A549 treated with AZD9567 at 1 μM for 4 hours (cell line): ENCODE measurements around the gene SIGLEC9. TPM values are rescaled to one million over a fixed set of nuclear protein-coding genes. Genes with fewer than 3 reads are reported as not detected.

Experiments
- total RNA-seq: library from RNA; stranded (reverse); fragments of 200-300 nt; extraction: Qiagen RNA extraction; gene quantifications from 5 replicates; pipeline ENCODE4 v1.2.3, GENCODE V29; 2022; ENCODE audit not compliant: insufficient read depth

SIGLEC9 gene
- total RNA-seq, result 0.05 TPM in 1 of 5 replicates, not detected in the others

GRCh38 chr19:51124729-51125128 is at the start of gene SIGLEC9:
Gene SIGLEC9 (plus strand): TSS chr19:51124906. CDS start chr19:51124975, 69 bp downstream.

GRCh38 chr19:51082611-51083010 is 42.1 kb upstream of the SIGLEC9 start, which contains the start of gene KLK14:
Gene KLK14 (minus strand): TSS chr19:51082887. CDS start chr19:51082614, 273 bp downstream.

DNA sequence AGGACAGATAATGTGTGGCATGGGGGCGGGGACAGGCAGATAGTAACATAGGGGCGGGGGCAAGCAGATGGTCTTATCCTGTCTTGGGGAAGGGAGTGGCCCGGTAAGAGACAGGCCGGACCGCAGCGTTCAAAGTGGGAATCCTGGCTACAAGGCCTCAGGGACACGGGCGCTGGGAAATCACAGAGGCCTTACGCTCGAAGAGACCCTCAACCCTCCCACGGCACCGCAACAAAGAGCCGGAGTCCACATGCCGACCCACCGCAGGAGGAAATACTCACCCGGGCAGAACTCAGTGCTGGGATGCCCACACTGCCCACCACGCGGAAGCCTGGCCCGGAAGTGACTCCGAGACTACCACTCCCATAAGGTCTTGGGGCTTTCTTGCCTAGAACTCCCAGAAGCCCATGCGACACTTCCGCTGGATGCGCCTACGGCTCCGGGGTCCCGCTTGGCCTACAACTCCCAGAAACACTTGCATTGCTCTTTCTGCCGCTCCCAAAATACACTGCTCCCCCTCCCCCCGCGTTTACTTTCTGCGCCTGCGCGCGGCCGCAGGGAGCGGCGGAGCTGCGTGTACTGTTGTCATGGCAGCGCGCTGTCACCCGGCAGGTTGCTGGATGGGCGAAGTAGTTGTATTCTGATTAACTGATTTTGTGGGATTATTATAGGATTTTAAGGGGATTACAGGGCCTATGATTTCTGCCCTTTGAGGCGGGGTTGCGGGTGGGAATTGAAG is 16.5 kb upstream of the SIGLEC9 start, which contains the start of gene CTU1:
Gene CTU1, minus strand, starts transcription at position 344 of the 739 bp plus-strand sequence. CDS start 3,840 bp downstream, outside the sequence.

DNA sequence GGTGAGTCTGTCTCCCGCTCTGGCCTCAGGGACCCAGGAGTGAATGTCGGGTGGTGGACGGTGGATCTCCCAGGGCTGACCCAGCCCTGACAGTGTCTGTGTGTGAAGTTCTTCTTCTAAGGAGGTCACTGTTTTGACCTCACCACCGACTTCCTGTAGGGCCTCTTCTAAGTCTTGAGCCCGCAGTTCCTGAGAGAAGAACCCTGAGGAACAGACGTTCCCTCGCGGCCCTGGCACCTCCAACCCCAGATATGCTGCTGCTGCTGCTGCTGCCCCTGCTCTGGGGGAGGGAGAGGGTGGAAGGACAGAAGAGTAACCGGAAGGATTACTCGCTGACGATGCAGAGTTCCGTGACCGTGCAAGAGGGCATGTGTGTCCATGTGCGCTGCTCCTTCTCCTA is 17.4 kb downstream of the SIGLEC9 start, which contains the start of gene SIGLEC7:
Gene SIGLEC7, plus strand, starts transcription at position 183 of the 400 bp plus-strand sequence. Its CDS starts 69 bp downstream, at position 252.

Other genes with a start within 250 kb of the SIGLEC9 start
- 0.11 to 0.15 TPM in 2 of 5 replicates, not detected in the others for gene KLK4, start 213.5 kb upstream of the SIGLEC9 start, total RNA-seq
- gene KLK5, start 171.9 kb upstream of the SIGLEC9 start, total RNA-seq, result not detected in 5 replicates
- 0.17 to 0.30 TPM (median 0.19 TPM) in 4 of 5 replicates, not detected in the other for gene KLK6, start 155.3 kb upstream of the SIGLEC9 start, total RNA-seq
- not detected in 5 replicates for gene KLK7, start 141.0 kb upstream of the SIGLEC9 start, total RNA-seq
- gene KLK8, start 123.3 kb upstream of the SIGLEC9 start, total RNA-seq, result not detected in 5 replicates
- 0.21 to 0.34 TPM (median 0.28 TPM) in 4 of 5 replicates, not detected in the other for gene KLK10, start 105.2 kb upstream of the SIGLEC9 start, total RNA-seq
- not detected in 5 replicates for gene KLK11, start 98.3 kb upstream of the SIGLEC9 start, total RNA-seq
- not detected in 5 replicates for gene KLK12, start 89.9 kb upstream of the SIGLEC9 start, total RNA-seq
- 0.10 to 0.22 TPM in 2 of 5 replicates, not detected in the others for gene KLK13, start 59.8 kb upstream of the SIGLEC9 start, total RNA-seq
- 0.17 to 0.57 TPM (median 0.33 TPM) in 4 of 5 replicates, not detected in the other for gene KLK14, start 42.0 kb upstream of the SIGLEC9 start, total RNA-seq
- 4.8 to 15.0 TPM (median 12.6 TPM) in 5 replicates for gene CTU1, start 16.5 kb upstream of the SIGLEC9 start, total RNA-seq
- gene SIGLEC7, start 17.4 kb downstream of the SIGLEC9 start, total RNA-seq, result not detected in 5 replicates
- 0.10 to 0.16 TPM in 2 of 5 replicates, not detected in the others for gene CD33, start 100.2 kb downstream of the SIGLEC9 start, total RNA-seq
- gene SIGLECL1, start 126.2 kb downstream of the SIGLEC9 start, total RNA-seq, result not detected in 5 replicates
- gene IGLON5, start 186.7 kb downstream of the SIGLEC9 start, total RNA-seq, result 0.03 to 0.07 TPM (median 0.06 TPM) in 3 of 5 replicates, not detected in the others
- gene VSIG10L, start 217.2 kb downstream of the SIGLEC9 start, total RNA-seq, result 8.6 to 13.5 TPM (median 11.6 TPM) in 5 replicates
- gene ETFB, start 241.5 kb downstream of the SIGLEC9 start, total RNA-seq, result 222 to 246 TPM (median 231 TPM) in 5 replicates
- 7.0 to 13.3 TPM (median 11.1 TPM) in 5 replicates for gene CLDND2, start 244.1 kb downstream of the SIGLEC9 start, total RNA-seq
- not detected in 5 replicates for gene NKG7, start 247.7 kb downstream of the SIGLEC9 start, total RNA-seq